PC-9 (cell line): ENCODE measurements around the gene CROT. TPM values are rescaled to one million over a fixed set of nuclear protein-coding genes. Genes with fewer than 3 reads are reported as not detected.

Source experiments
- BruUV-seq: library from RNA; stranded (reverse); fragments of 400-500 nt; replicated peaks from 2 replicates; lab custom pipeline; 2021; lab: Mats Ljungman, UMichigan
- CTCF ChIA-PET: fragments of 300-600 bp; sonication (Branson Sonifier 250); formaldehyde crosslinking; loops from one replicate; lab custom pipeline; 2022; ENCODE audit warnings: antibody characterized with exemption; lab: Charles Lee
- POLR2A ChIA-PET: fragments of 300-600 bp; sonication (Branson Sonifier 250); formaldehyde crosslinking; loops from one replicate; lab custom pipeline; 2022; ENCODE audit warnings: antibody characterized with exemption; ENCODE audit not compliant: unreplicated experiment; lab: Charles Lee
- DNase-seq, 2 experiments: peaks; one replicate each; pipeline versions ENCODE4 v3.0.0 to v3.0.0-alpha.2; 2015 to 2022; ENCODE audit warnings: mixed read lengths in 1 of 2
- H2AFZ ChIP-seq: fragments of 200-600 bp; sonication (generic); 2 replicates; pipeline ENCODE4 v1.8.1; 2017; ENCODE audit warnings: antibody characterized with exemption
- H3F3A ChIP-seq: fragments of 200-600 bp; sonication (generic); 2 replicates; pipeline ENCODE4 v1.8.1; 2017; ENCODE audit warnings: antibody characterized with exemption, mild to moderate bottlenecking, low read depth; ENCODE audit not compliant: insufficient read depth
- H3K27ac ChIP-seq: fragments of 200-600 bp; sonication (generic); 2 replicates; pipeline ENCODE4 v1.6.1; 2016; ENCODE audit warnings: mixed run types
- H3K27me3 ChIP-seq: fragments of 200-600 bp; sonication (generic); 2 replicates; pipeline ENCODE4 v1.6.1; 2016; ENCODE audit warnings: low read depth, mixed run types; ENCODE audit not compliant: insufficient read depth
- H3K36me3 ChIP-seq: fragments of 200-600 bp; sonication (generic); 2 replicates; pipeline ENCODE4 v1.6.1; 2016; ENCODE audit warnings: low read depth, mixed run types
- H3K4me1 ChIP-seq: fragments of 200-600 bp; sonication (generic); replicated peaks from 2 replicates; pipeline ENCODE4 v1.6.1; 2016; ENCODE audit warnings: mixed run types; ENCODE audit not compliant: insufficient read depth
- H3K4me2 ChIP-seq: fragments of 200-600 bp; sonication (generic); 2 replicates; pipeline ENCODE4 v1.6.1; 2017; ENCODE audit warnings: mixed run types
- H3K4me3 ChIP-seq: fragments of 200-600 bp; sonication (generic); 2 replicates; pipeline ENCODE4 v1.6.1; 2016; ENCODE audit warnings: mixed run types
- H3K79me2 ChIP-seq: fragments of 200-600 bp; sonication (generic); 2 replicates; pipeline ENCODE4 v1.6.1; 2017; ENCODE audit warnings: low read depth, mixed run types
- H3K9me2 ChIP-seq: fragments of 200-600 bp; sonication (generic); 2 replicates; pipeline ENCODE4 v1.8.1; 2017; ENCODE audit warnings: mild to moderate bottlenecking; ENCODE audit not compliant: insufficient read depth
- H3K9me3 ChIP-seq: fragments of 200-600 bp; sonication (generic); 2 replicates; pipeline ENCODE4 v1.8.1; 2016; ENCODE audit warnings: low read depth; ENCODE audit not compliant: insufficient read depth
- H4K20me1 ChIP-seq: fragments of 200-600 bp; sonication (generic); 2 replicates; pipeline ENCODE4 v1.8.1; 2017; ENCODE audit not compliant: insufficient read depth
- EZH2 ChIP-seq: fragments of 200-600 bp; sonication (generic); IDR thresholded peaks from 2 replicates; pipeline ENCODE4 v1.8.0; 2017; ENCODE audit warnings: antibody characterized with exemption, low read depth
- intact Hi-C: fragments of 100-400 bp; cut with micrococcal nuclease; formaldehyde crosslinking; loops from one replicate; pipeline ENCODE4 v1.10.0; 2022; ENCODE audit not compliant: unreplicated experiment
- total RNA-seq: library from RNA; stranded (reverse); gene quantifications from 2 replicates; pipeline ENCODE4 v1.2.3, GENCODE V29; 2021
- TF ChIP-seq, protein P1 (sequence below): fragments of 200-600 bp; sonication (generic); conservative IDR thresholded peaks from 2 replicates; pipeline ENCODE4 v1.6.1; 2017; ENCODE audit warnings: mixed run types, antibody characterized with exemption, mild to moderate bottlenecking, moderate library complexity

CROT gene
- total RNA-seq, 1 experiment from 2014 or later: 15.2 TPM

DNA sequence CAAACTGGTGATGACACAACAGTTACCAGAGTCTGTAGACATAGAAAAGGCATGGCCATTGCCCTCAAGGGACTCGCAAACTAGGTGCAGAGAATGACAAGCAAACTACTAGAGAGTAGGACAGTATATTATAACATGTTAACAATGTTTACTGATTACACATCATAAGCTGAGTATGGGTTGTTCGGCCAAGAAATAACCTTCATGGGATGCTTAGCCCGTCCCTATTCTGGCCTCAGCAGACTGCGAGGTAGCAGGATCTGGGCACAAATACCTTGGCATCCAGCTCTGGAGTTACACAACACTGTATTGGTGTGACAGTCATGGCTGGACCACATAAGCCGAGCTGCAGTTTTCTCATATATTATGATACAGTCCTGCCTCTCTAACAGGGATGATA lies 78.6 kb downstream of the CROT start:
- no peak for TF ChIP-seq EZH2
- TF ChIP-seq, protein P1, sequence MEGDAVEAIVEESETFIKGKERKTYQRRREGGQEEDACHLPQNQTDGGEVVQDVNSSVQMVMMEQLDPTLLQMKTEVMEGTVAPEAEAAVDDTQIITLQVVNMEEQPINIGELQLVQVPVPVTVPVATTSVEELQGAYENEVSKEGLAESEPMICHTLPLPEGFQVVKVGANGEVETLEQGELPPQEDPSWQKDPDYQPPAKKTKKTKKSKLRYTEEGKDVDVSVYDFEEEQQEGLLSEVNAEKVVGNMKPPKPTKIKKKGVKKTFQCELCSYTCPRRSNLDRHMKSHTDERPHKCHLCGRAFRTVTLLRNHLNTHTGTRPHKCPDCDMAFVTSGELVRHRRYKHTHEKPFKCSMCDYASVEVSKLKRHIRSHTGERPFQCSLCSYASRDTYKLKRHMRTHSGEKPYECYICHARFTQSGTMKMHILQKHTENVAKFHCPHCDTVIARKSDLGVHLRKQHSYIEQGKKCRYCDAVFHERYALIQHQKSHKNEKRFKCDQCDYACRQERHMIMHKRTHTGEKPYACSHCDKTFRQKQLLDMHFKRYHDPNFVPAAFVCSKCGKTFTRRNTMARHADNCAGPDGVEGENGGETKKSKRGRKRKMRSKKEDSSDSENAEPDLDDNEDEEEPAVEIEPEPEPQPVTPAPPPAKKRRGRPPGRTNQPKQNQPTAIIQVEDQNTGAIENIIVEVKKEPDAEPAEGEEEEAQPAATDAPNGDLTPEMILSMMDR: no peak
- no peak overlapping the region for H3K27ac ChIP-seq
- POLR2A ChIA-PET: no interaction called here
- no peak overlapping the region for H2AFZ ChIP-seq
- no peaks in the 10 kb centered on the region for H3K36me3 ChIP-seq
- H3K79me2 ChIP-seq: no peaks in the 10 kb centered on the region
- no peaks in the 10 kb centered on the region for H3F3A ChIP-seq
- no TSS peak for BruUV-seq
- CTCF ChIA-PET: no interaction called here
- H3K4me1 ChIP-seq: no peaks in the 10 kb centered on the region
- no peaks in the 10 kb centered on the region for H4K20me1 ChIP-seq
- intact Hi-C loops: no loop called here
- H3K4me3 ChIP-seq: no peak overlapping the region
- no peaks in the 10 kb centered on the region for H3K9me3 ChIP-seq
- H3K9me2 ChIP-seq: peaks cover 11% of the 10 kb centered on the region; the same call in 1 of the 2 replicates
- no peak for DNase-seq
- H3K4me2 ChIP-seq: no peak overlapping the region
- no peaks in the 10 kb centered on the region for H3K27me3 ChIP-seq

DNA sequence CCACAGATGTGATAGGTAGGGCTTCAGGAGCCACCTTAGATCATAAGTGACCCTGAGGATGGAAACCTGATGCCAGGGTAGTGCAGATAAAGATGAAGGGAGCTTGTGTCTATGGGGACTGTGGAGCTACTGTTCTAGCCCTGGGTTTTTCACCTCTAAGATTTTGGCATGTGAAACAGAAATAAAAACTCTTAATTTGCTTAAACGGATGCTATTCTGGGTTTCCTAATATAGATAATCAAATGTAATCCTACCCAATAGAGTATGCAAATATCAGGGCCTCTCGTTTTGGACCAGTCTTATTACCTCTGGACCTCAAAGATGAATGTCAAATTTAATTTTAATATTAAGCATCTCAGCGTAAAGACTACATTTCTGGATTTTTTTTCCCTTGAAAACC lies 80.7 kb downstream of the CROT start:
- BruUV-seq: no TSS peak
- no peak overlapping the region for H3K4me2 ChIP-seq
- H3K9me3 ChIP-seq: no peaks in the 10 kb centered on the region
- no peak overlapping the region for H2AFZ ChIP-seq
- TF ChIP-seq EZH2: no peak
- TF ChIP-seq, protein P1: no peak
- H3F3A ChIP-seq: no peaks in the 10 kb centered on the region
- intact Hi-C loops: no loop called here
- no peaks in the 10 kb centered on the region for H4K20me1 ChIP-seq
- no peaks in the 10 kb centered on the region for H3K36me3 ChIP-seq
- POLR2A ChIA-PET: no interaction called here
- H3K27me3 ChIP-seq: no peaks in the 10 kb centered on the region
- no peaks in the 10 kb centered on the region for H3K4me1 ChIP-seq
- CTCF ChIA-PET: no interaction called here
- no peak overlapping the region for H3K27ac ChIP-seq
- H3K79me2 ChIP-seq: no peaks in the 10 kb centered on the region
- no peak overlapping the region for H3K4me3 ChIP-seq
- no peak for DNase-seq
- H3K9me2 ChIP-seq: peaks cover 11% of the 10 kb centered on the region; the same call in 1 of the 2 replicates

DNA sequence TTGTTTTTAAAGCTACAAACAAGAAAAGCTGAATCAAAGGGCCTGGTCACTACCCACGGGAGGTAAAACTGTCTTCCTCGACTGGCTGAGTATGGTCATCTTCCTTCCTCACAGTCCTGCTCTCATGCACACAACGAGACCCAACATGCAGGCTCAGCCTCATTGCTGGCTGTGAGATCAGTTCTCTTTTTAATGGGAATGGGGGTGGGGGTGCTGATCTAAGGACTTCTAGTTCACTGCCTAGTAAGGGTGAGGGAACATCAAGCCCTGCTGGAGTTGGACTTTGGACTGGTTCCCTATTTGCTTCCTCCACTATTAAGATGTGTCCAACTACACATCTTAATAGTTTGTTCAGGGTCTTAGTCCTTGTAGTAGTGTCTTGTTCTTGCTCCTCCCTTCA lies 81.8 kb downstream of the CROT start:
- no peaks in the 10 kb centered on the region for H3K27me3 ChIP-seq
- no peaks in the 10 kb centered on the region for H3K36me3 ChIP-seq
- H3K4me1 ChIP-seq: no peaks in the 10 kb centered on the region
- no peak overlapping the region for H3K4me2 ChIP-seq
- TF ChIP-seq, protein P1: no peak
- TF ChIP-seq EZH2: no peak
- no peak overlapping the region for H3K27ac ChIP-seq
- ChIA-PET CTCF (no interaction called here), POLR2A (no interaction called here)
- no TSS peak for BruUV-seq
- no peaks in the 10 kb centered on the region for H4K20me1 ChIP-seq
- no peak overlapping the region for H2AFZ ChIP-seq
- no peaks in the 10 kb centered on the region for H3K9me3 ChIP-seq
- no peaks in the 10 kb centered on the region for H3F3A ChIP-seq
- peaks cover 11% of the 10 kb centered on the region; the same call in 1 of the 2 replicates for H3K9me2 ChIP-seq
- no peak overlapping the region for H3K4me3 ChIP-seq
- no peaks in the 10 kb centered on the region for H3K79me2 ChIP-seq
- no peak for DNase-seq
- intact Hi-C loops: no loop called here
